Anterior cingulate cortex (tissue), 58 donors: Measurements from ENCODE around the gene TMEM250.
A peak's percentile ranks its signal among the peaks of the same experiment; 100 is the strongest.
"Not testable (repeated sequence)": the region's sequence is repeated elsewhere in the genome, so short reads cannot be mapped to it uniquely, and the experiment has no call there.

Source experiments
- DNase-seq, 58 donors: peaks; one replicate each; lab custom pipeline; 2025; lab: John Stamatoyannopoulos, UW

The TMEM250 gene, protein sequence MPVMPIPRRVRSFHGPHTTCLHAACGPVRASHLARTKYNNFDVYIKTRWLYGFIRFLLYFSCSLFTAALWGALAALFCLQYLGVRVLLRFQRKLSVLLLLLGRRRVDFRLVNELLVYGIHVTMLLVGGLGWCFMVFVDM

DNA sequence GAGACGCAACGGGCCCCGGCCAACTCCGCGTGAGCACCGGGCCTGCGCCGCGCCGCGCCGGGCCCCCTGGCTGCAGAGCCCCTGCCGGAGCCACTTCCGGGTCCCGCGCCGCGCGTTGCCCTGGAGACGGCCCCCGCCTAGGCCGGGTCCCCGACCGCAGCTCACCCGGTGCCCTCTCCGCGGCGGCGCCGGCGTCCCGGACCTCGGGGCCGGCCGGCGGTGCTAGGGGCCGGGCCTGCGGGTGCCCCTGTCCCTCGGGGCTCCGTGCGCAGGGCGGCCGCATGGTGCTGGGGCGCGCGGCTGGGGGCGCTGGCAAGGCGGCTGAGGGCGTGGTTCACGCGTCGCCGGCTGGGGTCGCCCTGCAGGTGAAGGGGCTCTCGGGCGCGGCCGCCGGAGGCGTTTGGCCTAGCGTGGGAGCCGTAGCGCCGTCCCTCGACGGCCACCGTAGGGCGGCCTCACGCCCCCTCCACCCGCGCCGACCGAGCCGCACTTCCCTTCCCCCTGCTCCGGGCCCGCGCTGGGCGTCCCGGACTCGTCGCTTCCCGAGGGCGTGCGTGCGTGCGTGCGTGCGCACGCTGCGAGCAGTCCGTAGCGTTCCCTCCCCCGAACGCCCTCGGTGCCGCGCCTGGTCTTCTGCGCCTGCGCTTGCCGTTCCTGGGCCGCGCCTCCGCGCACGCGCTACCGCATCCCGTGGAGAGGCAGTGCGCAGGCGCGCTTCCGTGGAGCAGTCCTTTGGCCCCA lies at the start of gene TMEM250:
Gene TMEM250, minus strand, starts transcription at position 556 of the 741 bp plus-strand sequence. CDS start 1,975 bp downstream, outside the sequence.
- DNase-seq = peak; percentile 56 to 97 (median 90)

DNA sequence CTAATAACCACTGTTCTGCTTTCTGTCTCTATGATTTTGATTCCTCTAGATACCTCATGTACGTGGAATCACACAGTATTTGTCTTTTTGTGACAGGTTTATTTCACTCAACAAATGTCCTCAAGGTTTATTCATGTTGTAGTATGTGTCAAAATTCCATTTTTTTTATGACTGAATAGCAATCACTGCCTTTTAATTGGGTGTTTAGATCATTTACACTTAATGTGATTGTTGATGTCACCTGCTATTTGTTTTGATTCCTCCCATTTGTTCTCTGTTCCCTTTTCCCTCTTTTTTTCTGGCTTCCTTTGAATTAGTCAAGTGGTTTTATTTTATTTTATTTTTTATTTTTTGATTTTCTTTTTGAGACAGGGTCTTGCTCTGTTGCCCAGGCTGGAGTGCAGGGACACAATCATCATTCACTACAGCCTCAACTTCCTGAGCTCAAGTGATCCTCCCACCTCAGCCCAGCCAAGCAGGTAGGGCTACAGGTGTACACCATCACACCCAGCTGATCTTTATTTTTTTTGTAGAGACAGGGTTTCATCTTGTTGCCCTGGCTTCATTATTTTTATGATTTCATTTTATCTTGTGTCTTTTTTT lies 44.7 kb upstream of the TMEM250 start:
- DNase-seq = no peak

DNA sequence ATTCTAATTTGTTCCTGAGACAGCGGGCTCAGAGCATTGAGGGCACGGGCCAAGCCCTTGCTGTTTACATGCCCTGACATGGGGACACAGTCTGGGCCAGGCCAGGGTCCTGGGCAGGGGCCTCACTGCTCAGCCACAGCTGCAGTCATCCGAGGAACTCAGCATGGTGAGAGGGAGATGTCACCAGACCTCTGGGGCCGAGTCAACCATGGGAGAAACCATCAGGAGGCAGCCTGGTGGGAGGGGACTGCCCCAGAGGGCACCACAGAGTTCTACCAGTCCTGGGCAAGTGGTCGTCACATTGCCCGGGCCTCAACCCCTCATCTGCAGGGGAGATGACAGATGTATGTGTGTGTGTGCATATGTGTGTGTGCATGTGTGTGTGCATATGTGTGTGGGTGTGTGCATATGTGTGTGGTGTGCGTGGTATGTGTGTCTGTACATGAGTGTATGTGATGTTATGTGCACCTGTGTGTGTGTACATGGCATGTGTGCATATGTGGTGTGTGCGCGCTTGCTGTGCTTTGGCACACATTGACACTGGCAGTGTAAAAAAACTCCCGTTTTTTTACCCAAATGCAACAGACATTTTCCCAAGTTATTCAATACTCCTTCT lies 42.4 kb upstream of the TMEM250 start:
- DNase-seq = no peak

DNA sequence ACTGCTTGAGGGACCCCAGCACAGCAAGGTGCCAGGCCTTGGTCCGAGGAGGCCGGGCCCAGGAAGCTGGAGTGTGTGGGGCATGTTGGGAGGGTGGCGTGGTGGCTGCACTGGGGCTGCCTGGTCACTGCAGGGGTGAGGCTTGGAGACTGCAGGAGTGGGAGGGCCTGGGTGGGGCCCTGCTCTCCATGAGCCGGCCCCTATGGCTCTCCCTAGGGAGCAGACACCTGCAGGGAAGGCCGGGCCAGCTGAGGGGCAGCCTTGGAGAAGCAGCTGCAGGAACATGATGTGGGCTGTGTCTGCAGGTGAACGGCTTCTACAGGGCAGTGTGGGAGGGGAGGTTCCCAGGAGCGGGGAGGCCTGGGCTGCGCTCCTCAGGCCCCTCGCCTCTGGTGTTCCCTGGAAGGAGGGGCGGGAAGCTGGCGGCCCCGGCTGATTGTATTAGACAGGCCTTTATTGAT lies 41.7 kb upstream of the TMEM250 start:
- DNase-seq = no peak

DNA sequence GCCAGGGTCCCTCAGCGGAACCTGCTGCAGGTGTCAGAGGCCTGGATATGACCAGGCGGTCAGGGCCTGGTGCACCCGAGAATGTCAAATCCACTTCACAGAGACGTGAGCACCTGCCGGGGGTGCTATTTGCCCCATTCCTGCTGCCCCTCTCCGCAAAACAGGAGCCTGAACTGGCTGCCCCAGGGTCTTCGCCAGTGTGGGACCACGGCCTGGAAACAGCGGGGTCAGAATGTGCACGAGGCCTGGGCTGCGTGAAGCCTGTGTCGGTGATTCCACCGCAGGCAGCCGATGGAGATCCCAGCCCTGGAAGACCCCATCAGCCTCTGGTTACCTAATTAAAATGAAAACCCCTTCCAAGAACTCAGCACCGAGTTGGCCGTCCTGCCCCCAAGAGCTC lies 41.2 kb upstream of the TMEM250 start:
- DNase-seq = no peak

DNA sequence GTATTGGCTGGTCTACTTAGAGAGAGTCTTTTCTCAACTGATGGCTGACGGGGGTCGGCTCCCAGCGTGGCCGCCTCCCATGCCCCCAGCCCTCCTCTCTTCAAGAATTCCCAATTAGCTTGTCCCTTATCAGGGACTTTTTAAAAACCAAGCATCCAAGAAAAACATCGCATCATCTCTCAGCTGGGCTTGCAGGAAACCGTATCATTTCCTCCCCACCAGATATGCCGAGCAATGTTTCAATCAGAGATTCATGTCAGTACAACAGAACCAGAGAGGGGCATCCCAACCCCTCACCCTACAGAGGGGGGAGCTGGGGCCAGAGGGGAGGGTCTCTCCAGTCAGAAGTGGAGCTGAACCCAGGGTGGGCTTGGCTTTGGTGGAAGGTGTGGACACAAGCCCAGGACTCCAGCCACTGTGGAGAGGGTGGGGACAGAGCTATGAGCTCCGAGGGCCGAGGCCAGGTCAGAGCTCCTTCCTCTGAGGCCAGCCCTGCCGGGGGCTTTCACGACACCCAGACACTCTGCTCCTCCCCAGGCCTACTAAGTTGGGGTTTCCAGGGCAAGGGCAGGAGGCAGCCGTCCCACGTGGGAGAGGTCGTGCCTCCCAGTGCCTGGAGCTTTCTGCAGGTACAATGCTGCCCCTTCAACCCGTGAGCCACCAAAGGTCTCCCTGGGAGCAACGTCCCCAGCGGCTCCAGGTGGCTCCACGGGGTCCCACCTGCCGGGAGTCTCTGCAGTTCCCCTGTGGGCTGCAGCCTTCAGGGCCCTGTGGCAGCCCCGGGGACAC lies 39.0 kb upstream of the TMEM250 start:
- no peak for DNase-seq

DNA sequence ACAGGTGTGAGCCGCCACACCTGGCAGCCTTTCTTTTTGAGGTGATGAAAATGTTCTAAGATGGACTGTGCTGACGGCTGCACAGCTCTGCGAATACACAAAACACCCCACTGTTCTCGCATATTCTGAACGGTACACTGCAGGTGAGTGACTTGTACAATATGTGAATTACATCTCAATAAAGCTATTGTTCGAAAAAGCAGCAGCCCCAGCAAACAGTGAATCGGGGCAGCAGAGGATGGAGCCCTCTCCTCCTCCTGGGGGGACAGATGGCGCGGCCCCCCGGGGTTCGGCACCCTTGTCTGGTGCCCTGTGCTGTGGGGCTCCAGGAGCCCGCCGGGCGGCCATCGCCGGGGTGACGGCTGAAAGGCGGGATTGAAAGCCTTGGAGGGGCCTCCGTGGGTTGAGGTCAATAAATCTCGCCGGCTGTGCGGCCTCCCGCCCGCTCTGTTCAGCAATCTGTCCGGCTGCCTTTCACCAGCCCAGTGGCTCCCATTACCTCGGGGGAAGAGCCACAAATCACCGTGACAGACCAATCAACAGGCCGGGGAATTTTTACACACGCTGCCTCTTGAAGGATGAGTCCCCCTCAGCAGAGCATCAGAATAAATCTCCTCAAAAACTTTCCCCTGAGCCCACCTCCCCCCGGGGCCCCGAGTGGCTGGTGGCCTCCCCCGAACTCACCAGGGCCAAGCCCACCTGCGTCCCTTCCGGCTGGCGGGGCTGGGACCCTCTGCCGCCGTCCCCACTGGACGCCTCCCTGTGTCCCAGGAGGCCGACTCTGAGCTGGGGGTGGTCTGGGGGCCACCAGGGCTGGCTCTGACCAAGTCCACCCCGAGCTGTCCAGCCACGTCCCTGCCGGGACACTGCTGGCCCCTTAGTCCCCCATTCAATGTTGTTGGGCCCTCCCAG lies 37.8 kb upstream of the TMEM250 start:
- no peak for DNase-seq

DNA sequence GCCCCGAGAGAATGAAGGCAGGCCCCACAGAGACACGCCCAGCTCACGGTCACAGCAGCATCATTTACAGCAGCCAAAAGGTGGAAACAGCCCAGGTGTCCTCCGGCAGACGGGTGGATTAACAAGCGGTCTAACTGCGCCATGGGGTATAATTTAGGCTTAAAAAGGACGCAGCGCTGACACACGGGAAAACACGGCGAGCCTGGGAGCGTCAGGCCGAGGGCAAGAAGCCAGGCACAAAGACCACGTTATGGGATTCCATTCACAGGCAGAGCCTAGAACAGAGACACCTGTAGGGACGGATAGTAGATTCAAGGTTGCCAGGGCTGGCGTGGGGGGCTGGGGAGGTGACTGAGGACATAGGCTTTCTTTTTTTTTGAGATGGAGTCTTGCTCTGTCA lies 36.9 kb upstream of the TMEM250 start:
- DNase-seq = no peak

DNA sequence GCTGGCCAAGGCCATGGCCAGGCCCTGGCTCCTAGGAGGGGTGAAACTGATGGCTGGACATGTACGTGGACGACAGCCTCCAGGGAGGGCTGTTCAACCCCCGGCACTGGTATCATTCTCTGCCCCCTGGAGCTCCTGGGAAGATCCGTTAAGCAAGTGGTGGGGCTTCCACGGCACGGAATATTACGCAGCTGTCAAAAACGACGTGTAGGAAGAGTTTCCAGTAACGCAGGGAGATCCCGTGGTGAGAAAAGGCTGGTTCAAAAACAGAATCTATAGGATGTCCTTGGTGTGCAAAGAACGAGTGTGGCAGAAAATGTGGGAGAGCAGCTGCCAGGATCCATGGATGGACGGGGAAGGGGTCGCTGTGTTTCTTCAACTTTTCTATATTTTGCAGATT lies 36.3 kb upstream of the TMEM250 start:
- no peak for DNase-seq

DNA sequence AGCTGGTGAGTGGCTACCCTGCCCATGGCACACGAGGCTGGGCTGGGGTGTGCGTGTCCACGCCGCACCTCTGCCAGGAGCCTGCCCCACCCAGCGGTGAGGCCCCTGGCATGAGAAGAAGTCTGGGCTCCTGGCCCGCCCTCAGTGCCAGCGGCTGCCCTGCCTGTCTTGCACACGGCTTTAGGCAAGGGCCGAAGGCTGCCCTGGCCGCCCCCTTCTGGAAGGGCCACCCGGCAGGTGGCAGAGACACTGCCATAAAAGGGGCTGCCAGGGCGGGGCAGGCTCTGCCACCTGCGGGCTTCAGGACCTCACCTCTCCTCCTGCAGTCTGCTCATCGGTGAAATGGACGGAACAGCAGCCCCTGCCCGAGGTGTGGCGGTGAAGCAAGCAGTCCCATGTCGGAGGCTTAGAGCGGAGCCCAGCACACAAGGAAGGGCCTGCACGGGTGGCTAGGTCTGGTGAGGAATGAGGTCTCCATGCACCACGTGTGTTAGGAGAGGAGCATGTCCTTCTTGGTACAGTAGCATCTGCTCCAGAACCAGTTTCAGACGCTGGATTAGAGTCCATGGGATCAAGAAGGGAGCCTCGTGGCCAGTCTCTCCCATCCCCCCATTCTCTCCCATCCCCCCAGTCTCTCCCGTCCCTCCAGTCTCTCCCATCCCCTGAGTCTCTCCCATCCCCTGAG lies 34.8 kb upstream of the TMEM250 start:
- no peak for DNase-seq

DNA sequence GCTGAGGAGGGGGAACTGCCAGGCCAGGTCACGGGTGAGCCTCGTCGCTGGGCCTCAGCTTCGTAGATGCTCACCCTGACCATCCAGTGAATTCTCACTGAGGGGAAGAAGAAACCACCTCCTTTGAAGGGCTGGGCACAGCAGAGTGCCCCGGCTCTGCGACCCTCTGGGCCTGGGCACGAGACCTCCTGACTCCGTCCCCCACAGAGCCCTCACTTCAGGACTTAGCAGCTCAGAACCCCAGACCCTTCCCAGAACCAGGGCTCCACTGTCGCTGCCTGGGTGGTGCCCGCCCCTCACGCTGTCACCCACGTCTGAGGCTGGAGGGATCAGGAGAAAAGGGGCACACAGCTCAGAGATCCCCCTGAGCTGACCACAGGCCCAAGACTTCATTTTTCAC lies 34.3 kb upstream of the TMEM250 start:
- no peak for DNase-seq

DNA sequence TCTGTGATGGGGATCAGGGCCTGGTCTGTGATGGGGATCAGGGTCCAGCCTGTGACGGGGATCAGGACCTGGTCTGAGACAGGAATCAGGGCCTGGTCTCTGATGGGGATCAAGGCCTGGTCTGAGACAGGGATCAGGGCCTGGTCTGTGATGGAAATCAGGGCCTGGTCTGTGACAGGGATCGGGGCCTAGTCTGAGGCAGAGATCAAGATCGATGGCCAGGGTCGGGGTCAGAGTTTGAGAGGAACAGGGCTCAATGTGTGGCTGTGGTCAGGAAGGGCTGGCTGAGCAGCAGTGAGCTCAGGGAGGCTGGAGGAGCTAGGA lies 33.8 kb upstream of the TMEM250 start:
- DNase-seq = no peak

DNA sequence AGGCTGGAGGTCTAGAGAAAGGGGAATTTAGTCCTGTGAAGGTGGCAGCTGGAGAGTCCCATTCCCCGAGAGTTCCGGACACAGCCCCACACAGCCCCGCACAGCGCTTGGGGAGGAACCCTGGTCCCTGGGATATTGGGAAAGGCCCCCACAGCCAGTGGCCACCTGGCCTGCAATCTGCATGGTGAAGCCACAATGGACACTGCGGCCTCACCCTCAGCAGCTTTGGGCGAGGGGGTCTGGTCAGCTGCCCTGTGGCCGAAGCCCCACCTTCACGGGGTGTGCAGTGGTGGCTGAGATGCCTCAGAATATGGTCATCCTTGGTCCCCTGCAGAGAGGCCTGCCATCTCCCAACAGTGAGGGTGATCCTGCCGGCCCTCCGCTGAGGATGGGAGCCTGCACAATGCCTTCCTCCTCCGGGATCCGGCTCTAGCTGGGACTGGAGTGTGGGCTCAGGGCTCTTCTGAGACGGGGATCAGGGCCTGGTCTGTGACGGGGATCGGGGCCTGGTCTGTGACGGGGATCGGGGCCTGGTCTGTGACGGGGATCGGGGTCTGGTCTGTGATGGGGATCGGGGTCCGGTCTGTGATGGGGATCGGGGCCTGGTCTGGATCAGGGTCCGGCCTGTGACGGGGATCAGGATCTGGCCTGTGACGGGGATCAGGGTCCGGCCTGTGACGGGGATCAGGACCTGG lies 33.3 kb upstream of the TMEM250 start:
- DNase-seq = no peak

DNA sequence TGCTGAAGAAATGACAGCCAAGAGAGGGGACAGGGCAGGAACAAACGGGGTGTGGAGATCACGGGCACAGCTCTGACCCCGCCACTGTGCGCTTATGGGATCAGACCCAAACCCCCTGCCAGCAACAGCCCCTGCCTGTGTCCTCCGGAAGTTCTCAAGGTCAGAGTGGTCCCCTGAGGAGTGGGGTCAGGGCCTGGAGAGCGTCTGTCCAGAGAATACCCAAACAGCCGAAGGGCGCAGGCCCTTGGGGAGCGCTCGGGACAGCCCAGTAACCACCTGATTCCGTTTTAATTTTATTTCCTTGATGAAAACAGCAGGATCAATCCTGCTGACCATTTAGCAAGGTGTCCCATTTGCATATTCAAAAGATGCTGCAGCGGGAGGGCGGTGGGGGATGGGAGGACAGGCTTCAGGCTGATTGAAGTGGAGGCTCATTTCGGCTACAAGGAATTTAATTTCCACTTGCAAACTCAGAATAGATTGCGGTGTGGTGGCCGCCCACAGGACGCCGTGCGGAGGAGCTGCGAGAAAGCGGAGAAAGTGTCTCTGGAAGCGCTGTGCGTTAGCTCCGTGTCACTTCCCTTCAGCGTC lies 32.6 kb upstream of the TMEM250 start:
- DNase-seq = no peak

DNA sequence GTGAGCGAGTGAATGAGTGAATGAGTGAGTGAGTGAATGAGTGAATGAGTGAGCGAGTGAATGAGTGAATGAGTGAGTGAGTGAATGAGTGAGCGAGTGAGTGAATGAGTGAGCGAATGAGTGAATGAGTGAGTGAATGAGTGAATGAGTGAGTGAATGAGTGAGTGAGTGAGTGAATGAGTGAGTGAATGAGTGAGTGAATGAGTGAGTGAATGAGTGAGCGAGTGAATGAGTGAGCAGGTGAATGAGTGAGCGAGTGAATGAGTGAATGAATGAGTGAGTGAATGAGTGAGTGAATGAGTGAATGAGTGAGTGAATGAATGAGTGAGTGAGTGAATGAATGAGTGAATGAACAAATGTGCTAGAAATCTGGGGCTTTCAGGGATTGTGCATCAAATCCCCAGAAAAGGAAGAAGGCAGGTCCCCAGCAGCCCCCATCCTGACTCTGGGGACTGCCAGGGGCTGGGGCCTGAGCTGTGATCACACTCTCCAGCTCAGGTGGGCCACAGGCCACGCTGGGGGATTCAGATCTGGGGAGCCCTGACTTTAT lies 32.1 kb upstream of the TMEM250 start:
- not testable (repeated sequence) for DNase-seq

DNA sequence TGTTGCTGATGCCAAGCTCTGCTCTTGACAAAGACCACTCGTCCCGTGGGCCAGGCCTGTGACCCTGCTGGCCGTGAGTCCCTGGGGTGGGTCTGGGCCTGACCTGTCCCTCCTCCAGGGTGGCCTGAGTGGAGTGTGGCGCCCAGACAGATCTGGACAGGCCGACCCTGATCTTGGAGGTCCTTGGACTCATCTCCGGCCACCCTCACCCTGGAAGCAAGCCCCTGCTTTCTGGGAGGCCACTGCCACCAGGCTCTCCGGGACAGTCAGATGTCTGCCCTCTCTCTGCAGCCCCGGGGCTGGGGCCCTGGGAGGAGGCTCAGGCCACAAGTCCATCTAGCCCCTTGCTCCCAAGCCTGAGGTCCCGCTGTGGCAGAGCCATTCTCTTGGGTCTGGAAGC lies 31.2 kb upstream of the TMEM250 start:
- no peak for DNase-seq

DNA sequence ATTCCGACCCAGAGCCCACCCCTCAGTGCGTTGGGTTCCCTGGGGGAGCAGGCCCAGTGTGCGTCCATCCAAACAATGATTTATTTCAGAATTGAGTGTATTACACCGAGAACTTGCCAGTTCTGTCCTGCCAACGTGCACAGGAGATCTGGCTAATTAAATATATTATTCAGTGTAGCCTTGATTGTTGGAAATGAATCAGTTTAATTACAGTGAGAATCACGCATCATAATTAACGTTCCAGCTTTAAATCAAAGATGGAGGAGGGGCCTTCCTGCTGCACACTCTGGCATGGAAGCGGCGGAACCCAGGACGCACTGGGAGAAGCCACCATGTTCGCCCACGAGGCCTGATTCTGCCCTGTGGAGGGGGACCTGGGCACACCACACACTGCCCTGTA lies 30.7 kb upstream of the TMEM250 start:
- DNase-seq = no peak

DNA sequence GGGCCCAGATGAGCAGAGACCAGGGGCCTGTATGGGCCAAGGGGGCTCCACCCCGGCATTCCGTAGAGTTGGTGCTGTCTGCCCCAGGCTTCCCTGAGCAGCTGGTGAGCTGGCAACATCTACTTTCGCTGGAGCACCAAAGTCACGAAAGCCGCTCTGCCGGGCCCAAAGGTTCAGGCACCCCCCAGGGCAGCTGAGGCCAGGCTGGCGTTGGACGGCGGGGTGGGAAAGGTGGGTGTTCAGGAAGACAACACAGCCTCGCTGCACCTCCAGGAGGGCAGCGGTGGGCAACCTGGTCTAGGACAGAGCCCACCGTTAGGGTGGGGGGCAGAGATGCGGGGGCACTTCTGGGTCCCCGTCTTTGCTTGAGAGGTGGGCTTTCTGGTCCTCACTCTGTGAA lies 30.1 kb upstream of the TMEM250 start:
- DNase-seq = no peak
